Neural cell (in vitro differentiated cells): ENCODE measurements around the gene ESR2. TPM values are rescaled to one million over a fixed set of nuclear protein-coding genes. Genes with fewer than 3 reads are reported as not detected.

ENCODE experiments used
- H2AFZ ChIP-seq: fragments of 200-600, 300-800 bp; sonication (generic), shearing (Covaris generic); 2 replicates; pipeline ENCODE4 v1.6.0; 2014; ENCODE audit warnings: low read depth, mild to moderate bottlenecking, antibody characterized with exemption, low read length, moderate library complexity
- H3F3A ChIP-seq: fragments of 200-600 bp; shearing (Covaris generic); 2 replicates; pipeline ENCODE4 v1.6.1; 2016; ENCODE audit warnings: mild to moderate bottlenecking, moderate library complexity, mixed read lengths, antibody characterized with exemption, low read length; ENCODE audit not compliant: insufficient read depth, poor library complexity, severe bottlenecking
- H3K27ac ChIP-seq: fragments of 200-600, 300-800 bp; sonication (generic), shearing (Covaris generic); 2 replicates; pipeline ENCODE4 v1.5.1; 2014; ENCODE audit warnings: mild to moderate bottlenecking, low read length, moderate library complexity
- H3K27me3 ChIP-seq: fragments of 300-800, 200-600 bp; sonication (generic), shearing (Covaris generic); 2 replicates; pipeline ENCODE4 v1.6.0; 2014; ENCODE audit warnings: mild to moderate bottlenecking, low read depth, low read length, moderate library complexity; ENCODE audit not compliant: insufficient read depth
- H3K36me3 ChIP-seq: fragments of 300-800, 200-600 bp; sonication (generic), shearing (Covaris generic); 2 replicates; pipeline ENCODE4 v1.5.1; 2014; ENCODE audit warnings: mild to moderate bottlenecking, antibody characterized with exemption, low read length, moderate library complexity; ENCODE audit not compliant: insufficient read depth
- H3K4me2 ChIP-seq: fragments of 300-800, 200-600 bp; sonication (generic), shearing (Covaris generic); 2 replicates; pipeline ENCODE4 v1.6.0; 2014; ENCODE audit warnings: mild to moderate bottlenecking, low read length
- H3K4me3 ChIP-seq: fragments of 300-800, 200-600 bp; sonication (generic), shearing (Covaris generic); 2 replicates; pipeline ENCODE4 v1.5.1; 2014; ENCODE audit warnings: mild to moderate bottlenecking, low read length, moderate library complexity
- H3K79me2 ChIP-seq: fragments of 200-600 bp; shearing (Covaris generic); replicated peaks from 2 replicates; pipeline ENCODE4 v1.6.0; 2014; ENCODE audit warnings: mild to moderate bottlenecking, low read length, moderate library complexity; ENCODE audit not compliant: insufficient read depth
- H3K9ac ChIP-seq: fragments of 300-800, 200-600 bp; sonication (generic), shearing (Covaris generic); 2 replicates; pipeline ENCODE4 v1.6.1; 2016; ENCODE audit warnings: mild to moderate bottlenecking, low read length, mixed read lengths
- H3K9me2 ChIP-seq: fragments of 200-600 bp; shearing (Covaris generic); 2 replicates; pipeline ENCODE4 v1.6.1; 2016; ENCODE audit warnings: mild to moderate bottlenecking, low read length, mixed read lengths; ENCODE audit not compliant: insufficient read depth
- H3K9me3 ChIP-seq: fragments of 200-600, 300-800 bp; sonication (generic), shearing (Covaris generic); 2 replicates; pipeline ENCODE4 v1.6.1; 2016; ENCODE audit warnings: mild to moderate bottlenecking, mixed run types, low read length, moderate library complexity, mixed read lengths
- H4K20me1 ChIP-seq: fragments of 200-600 bp; shearing (Covaris generic); 2 replicates; pipeline ENCODE4 v1.6.1; 2016; ENCODE audit warnings: mild to moderate bottlenecking, mixed run types; ENCODE audit not compliant: insufficient read depth
- CTCF ChIP-seq: fragments of 450-650 bp; IDR thresholded peaks from 2 replicates; pipeline ENCODE4 v1.5.1; 2014; ENCODE audit warnings: antibody characterized with exemption, mild to moderate bottlenecking, moderate library complexity; ENCODE audit not compliant: poor library complexity, severe bottlenecking
- EP300 ChIP-seq: fragments of 450-650 bp; conservative IDR thresholded peaks from 2 replicates; pipeline ENCODE4 v1.6.1; 2014; ENCODE audit warnings: antibody characterized with exemption, mild to moderate bottlenecking, moderate library complexity; ENCODE audit not compliant: poor library complexity, severe bottlenecking
- EZH2 ChIP-seq: fragments of 200-600, 300-800 bp; shearing (Covaris generic), sonication (generic); IDR thresholded peaks from 2 replicates; pipeline ENCODE4 v1.6.1; 2014; ENCODE audit warnings: antibody characterized with exemption, low read length, borderline replicate concordance, mild to moderate bottlenecking; ENCODE audit not compliant: insufficient read depth, poor library complexity, severe bottlenecking
- MXI1 ChIP-seq: fragments of 450-650 bp; conservative IDR thresholded peaks from 2 replicates; pipeline ENCODE4 v1.6.1; 2014; ENCODE audit warnings: antibody characterized with exemption, mild to moderate bottlenecking; ENCODE audit not compliant: poor library complexity, severe bottlenecking
- POLR2AphosphoS5 ChIP-seq: IDR thresholded peaks from 2 replicates; pipeline ENCODE4 v1.6.1; 2012
- RAD21 ChIP-seq: fragments of 450-650 bp; conservative IDR thresholded peaks from 2 replicates; pipeline ENCODE4 v1.6.1; 2014; ENCODE audit warnings: antibody characterized with exemption, mild to moderate bottlenecking, moderate library complexity
- REST ChIP-seq: IDR thresholded peaks from 2 replicates; pipeline ENCODE4 v1.6.1; 2012; ENCODE audit warnings: borderline replicate concordance
- SMC3 ChIP-seq: fragments of 450-650 bp; conservative IDR thresholded peaks from 2 replicates; pipeline ENCODE4 v1.6.1; 2014; ENCODE audit warnings: antibody characterized with exemption, mild to moderate bottlenecking, moderate library complexity; ENCODE audit not compliant: poor library complexity
- TAF1 ChIP-seq: IDR thresholded peaks from 2 replicates; pipeline ENCODE4 v1.6.1; 2012; ENCODE audit warnings: low read depth
- polyA plus RNA-seq: library from polyadenylated mRNA; depleted of rRNA; stranded (reverse); fragments of >200 nt; gene quantifications from 2 replicates; pipeline ENCODE4 v1.2.3, GENCODE V29; 2014

ESR2 gene
- polyA plus RNA-seq, 1 donor from 2014 or later = 0.35 TPM

- Histone ChIP-seq H3K27ac (no peak overlapping the region), H4K20me1 (no peaks in the 10 kb centered on the region), H3K27me3 (no peaks in the 10 kb centered on the region), H3K9ac (no peak overlapping the region), H3K4me2 (no peak overlapping the region), H3K79me2 (no peaks in the 10 kb centered on the region), H3F3A (no peaks in the 10 kb centered on the region), H3K9me3 (no peaks in the 10 kb centered on the region), H2AFZ (no peak overlapping the region), H3K36me3 (peaks cover 6% of the 10 kb centered on the region), H3K9me2 (no peaks in the 10 kb centered on the region), H3K4me3 (no peak overlapping the region)
- TF ChIP-seq CTCF (no peak), REST (no peak), EZH2 (no peak), TAF1 (no peak), SMC3 (no peak), MXI1 (no peak), EP300 (no peak), POLR2AphosphoS5 (no peak), RAD21 (no peak)
These were observed 224.4 kb downstream of the ESR2 start for GRCh38 chr14:64069634-64070359.

GRCh38 chr14:64064447-64064846, 229.7 kb downstream of the ESR2 start:
- Histone ChIP-seq H3K27me3 (no peaks in the 10 kb centered on the region), H3K79me2 (no peaks in the 10 kb centered on the region)

More at GRCh38 chr14:64064447-64064846, 229.7 kb downstream of the ESR2 start:
- H2AFZ ChIP-seq = no peak overlapping the region
- H3K36me3 ChIP-seq = no peaks in the 10 kb centered on the region
- no peaks in the 10 kb centered on the region for H3K9me3 ChIP-seq
- H3K9ac ChIP-seq = no peak overlapping the region
- no peaks in the 10 kb centered on the region for H3F3A ChIP-seq
- no peak overlapping the region for H3K4me2 ChIP-seq
- no peaks in the 10 kb centered on the region for H3K9me2 ChIP-seq
- no peak overlapping the region for H3K27ac ChIP-seq
- H4K20me1 ChIP-seq = no peaks in the 10 kb centered on the region
- no peak overlapping the region for H3K4me3 ChIP-seq
- TF ChIP-seq RAD21 = no peak
- no peak for TF ChIP-seq SMC3
- TF ChIP-seq TAF1 = no peak
- TF ChIP-seq POLR2AphosphoS5 = no peak
- TF ChIP-seq MXI1 = no peak
- TF ChIP-seq EZH2 = no peak
- no peak for TF ChIP-seq REST
- TF ChIP-seq CTCF = no peak
- TF ChIP-seq EP300 = no peak
